Measurements from ENCODE around the gene TLN1. TPM values are rescaled to one million over a fixed set of nuclear protein-coding genes. Genes with fewer than 3 reads are reported as not detected.

Gene TLN1
- total RNA-seq, 2 experiments from 2014 or later, result 149 to 151 TPM

- H3K27me3 ChIP-seq (ENCODE audit: control insufficient read depth in 1 of 2, insufficient read depth in 2 of 2, low read length in 2 of 2), result no peaks in the 10 kb centered on the region
- no peaks in the 10 kb centered on the region for H3K9me3 ChIP-seq (ENCODE audit: control insufficient read depth in 1 of 2, insufficient read depth in 1 of 2, low read length in 2 of 2)
- ChIA-PET POLR2A (no interaction called here), CTCF (no interaction called here)
- no peak overlapping the region for H3K4me3 ChIP-seq (ENCODE audit: low read length)
- H3K4me3 Mint-ChIP-seq, result no peak overlapping the region
- H3K27me3 Mint-ChIP-seq, result no peaks in the 10 kb centered on the region
- DNase-seq (no peak), ATAC-seq (ENCODE audit: poor library complexity) (no peak)
- H3K27ac ChIP-seq (ENCODE audit: low read depth in 1 of 2, low read length in 2 of 2), result no peak overlapping the region
- intact Hi-C loops (cut with DNase I, micrococcal nuclease), result no loop called here
- H3K9me3 Mint-ChIP-seq, result no peaks in the 10 kb centered on the region
- H3K36me3 ChIP-seq (ENCODE audit: insufficient read depth, low read length), result peaks cover 74% of the 10 kb centered on the region
- peaks cover 6% of the 10 kb centered on the region for H3K4me1 Mint-ChIP-seq (ENCODE audit: low read depth)
- peaks cover 64% of the 10 kb centered on the region for H3K36me3 Mint-ChIP-seq (ENCODE audit: low read depth)
- H3K4me1 ChIP-seq (ENCODE audit: insufficient read depth, low read length), result peaks cover 44% of the 10 kb centered on the region
- no peak for TF ChIP-seq CTCF (IDR thresholded peaks at IDR 0.05)
- H3K27ac Mint-ChIP-seq, result no peak overlapping the region
These were observed 6.6 kb downstream of the TLN1 start for GRCh38 chr9:35725362-35725761.

GRCh38 chr9:35723908-35724307, 8.1 kb downstream of the TLN1 start:
- Histone ChIP-seq H3K27ac (ENCODE audit: low read depth in 1 of 2, low read length in 2 of 2) (no peak overlapping the region), H3K27me3 (ENCODE audit: control insufficient read depth in 1 of 2, insufficient read depth in 2 of 2, low read length in 2 of 2) (no peaks in the 10 kb centered on the region), H3K4me1 (ENCODE audit: insufficient read depth, low read length) (peaks cover 30% of the 10 kb centered on the region), H3K4me3 (ENCODE audit: low read length) (no peak overlapping the region), H3K9me3 (ENCODE audit: control insufficient read depth in 1 of 2, insufficient read depth in 1 of 2, low read length in 2 of 2) (no peaks in the 10 kb centered on the region), H3K36me3 (ENCODE audit: insufficient read depth, low read length) (peaks cover 87% of the 10 kb centered on the region)
- intact Hi-C loops (cut with DNase I, micrococcal nuclease), result no loop called here
- no peak for TF ChIP-seq CTCF (IDR thresholded peaks at IDR 0.05)
- DNase-seq (no peak), ATAC-seq (ENCODE audit: poor library complexity) (no peak)
- no peak overlapping the region for H3K27ac Mint-ChIP-seq
- CTCF ChIA-PET, result interaction anchor here (0.6 kb wide), 1 partner anchor 113 kb away, joined by 3 read pairs; no protein-coding TSS in a partner anchor
- H3K27me3 Mint-ChIP-seq, result no peaks in the 10 kb centered on the region
- no peak overlapping the region for H3K4me3 Mint-ChIP-seq
- peaks cover 6% of the 10 kb centered on the region for H3K4me1 Mint-ChIP-seq (ENCODE audit: low read depth)
- H3K36me3 Mint-ChIP-seq (ENCODE audit: low read depth), result peaks cover 78% of the 10 kb centered on the region
- H3K9me3 Mint-ChIP-seq, result no peaks in the 10 kb centered on the region
- POLR2A ChIA-PET, result interaction anchor here (1.0 kb wide), 1 partner anchor 8 kb away, joined by 3 read pairs; the partner anchor contains the start of genes CREB3 and TLN1

- Mint-ChIP-seq H3K9me3 (no peaks in the 10 kb centered on the region), H3K27ac (peak overlapping the region; percentile 24), H3K36me3 (ENCODE audit: low read depth) (peaks cover 81% of the 10 kb centered on the region), H3K4me3 (no peak overlapping the region), H3K27me3 (no peaks in the 10 kb centered on the region), H3K4me1 (ENCODE audit: low read depth) (peaks cover 6% of the 10 kb centered on the region)
- no peak for TF ChIP-seq CTCF (IDR thresholded peaks at IDR 0.05)
- no peak overlapping the region for H3K4me3 ChIP-seq (ENCODE audit: low read length)
- H3K4me1 ChIP-seq (ENCODE audit: insufficient read depth, low read length), result peaks cover 25% of the 10 kb centered on the region
- intact Hi-C loops (cut with DNase I, micrococcal nuclease), result no loop called here
- CTCF ChIA-PET, result no interaction called here
- DNase-seq (no peak), ATAC-seq (ENCODE audit: poor library complexity) (no peak)
- no peaks in the 10 kb centered on the region for H3K27me3 ChIP-seq (ENCODE audit: control insufficient read depth in 1 of 2, insufficient read depth in 2 of 2, low read length in 2 of 2)
- POLR2A ChIA-PET, result interaction anchor here (1.0 kb wide), 1 partner anchor 9 kb away, joined by 3 read pairs; the partner anchor contains the start of genes CREB3 and TLN1
- peaks cover 92% of the 10 kb centered on the region for H3K36me3 ChIP-seq (ENCODE audit: insufficient read depth, low read length)
- H3K27ac ChIP-seq (ENCODE audit: low read depth in 1 of 2, low read length in 2 of 2), result no peak overlapping the region
- no peaks in the 10 kb centered on the region for H3K9me3 ChIP-seq (ENCODE audit: control insufficient read depth in 1 of 2, insufficient read depth in 1 of 2, low read length in 2 of 2)
These were observed 8.6 kb downstream of the TLN1 start for GRCh38 chr9:35723426-35723825.
